Subcutaneous abdominal adipose tissue (tissue), 5 donors: ENCODE data around the gene PPM1F.
"Not testable (repeated sequence)": the region's sequence is repeated elsewhere in the genome, so short reads cannot be mapped to it uniquely, and the experiment has no call there.

Experiments used
- H3K27ac ChIP-seq: one replicate; pipeline ENCODE4 v1.7.0; 2013; ENCODE audit warnings: low read depth, mild to moderate bottlenecking, inconsistent platforms, low read length, moderate library complexity
- H3K27me3 ChIP-seq, 5 donors: one replicate each; pipeline ENCODE4 v1.7.0; 2013; ENCODE audit warnings: low read length in 5 of 5, inconsistent platforms in 1 of 5; ENCODE audit not compliant: control insufficient read depth in 5 of 5, insufficient read depth in 4 of 5
- H3K36me3 ChIP-seq, 5 donors: one replicate each; pipeline ENCODE4 v1.7.0; 2013; ENCODE audit warnings: low read length in 5 of 5; ENCODE audit not compliant: control insufficient read depth in 5 of 5, insufficient read depth in 5 of 5
- H3K4me1 ChIP-seq, 5 donors: one replicate each; pipeline ENCODE4 v1.7.0; 2013; ENCODE audit warnings: low read length in 5 of 5, mild to moderate bottlenecking in 3 of 5, moderate library complexity in 1 of 5; ENCODE audit not compliant: control insufficient read depth in 5 of 5, insufficient read depth in 5 of 5
- H3K4me3 ChIP-seq, 5 donors: one replicate each; pipeline ENCODE4 v1.7.0; 2013; ENCODE audit warnings: low read length in 5 of 5, low read depth in 1 of 5
- H3K9ac ChIP-seq, 5 donors: one replicate each; pipeline ENCODE4 v1.7.0; 2013; ENCODE audit warnings: low read length in 5 of 5, mild to moderate bottlenecking in 4 of 5, moderate library complexity in 3 of 5
- H3K9me3 ChIP-seq, 5 donors: one replicate each; pipeline ENCODE4 v1.7.0; 2013; ENCODE audit warnings: low read length in 5 of 5; ENCODE audit not compliant: control insufficient read depth in 5 of 5
- donor health status: healthy.
- donor health status: healthy.
- donor health status: healthy.
- donor health status: healthy.
- donor health status: healthy.

Gene PPM1F

DNA sequence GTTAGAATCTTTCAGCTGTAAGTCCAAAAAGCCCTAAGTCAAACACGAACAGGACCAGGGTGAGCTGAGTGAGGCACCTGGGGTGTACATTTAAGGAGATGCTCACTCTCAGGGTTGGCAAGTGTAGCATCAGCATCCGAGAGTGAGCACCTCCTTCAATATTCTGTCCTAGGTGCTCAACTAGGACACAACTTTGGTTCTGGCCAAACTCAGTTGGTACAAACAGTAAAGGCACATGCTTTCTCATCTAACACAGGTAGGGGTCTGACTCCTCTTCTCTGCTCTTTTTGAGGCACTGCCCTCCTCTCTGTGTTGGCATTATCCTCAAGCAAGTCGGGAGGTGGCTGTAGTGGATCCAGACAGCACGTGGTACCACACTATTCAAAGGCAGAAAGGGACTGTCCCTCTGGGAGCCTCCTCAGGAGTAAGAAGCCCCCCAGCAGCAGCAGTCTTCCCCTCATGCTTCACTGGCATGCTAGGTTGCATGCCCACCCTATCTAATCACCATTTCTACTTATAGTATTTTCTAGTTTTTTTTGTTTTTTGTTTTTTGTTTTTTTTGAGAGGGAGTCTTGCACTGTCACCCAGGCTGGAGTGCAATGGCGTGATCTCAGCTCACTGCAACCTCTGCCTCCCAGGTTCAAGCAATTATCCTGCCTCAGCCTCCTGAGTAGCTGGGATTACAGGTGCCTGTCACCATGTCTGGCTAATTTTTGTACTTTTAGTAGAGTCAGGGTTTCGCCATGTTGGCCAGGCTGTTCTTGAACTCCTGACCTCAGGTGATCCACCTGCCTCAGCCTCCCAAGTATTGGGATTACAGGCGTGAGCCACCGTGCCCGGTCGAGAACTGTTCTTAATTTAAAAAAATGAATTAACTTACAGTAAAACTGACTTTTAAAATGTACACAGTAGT is 70.6 kb downstream of the PPM1F start:
- Histone ChIP-seq H3K9ac (no peak overlapping the region), H3K36me3 (no peaks in the 10 kb centered on the region), H3K4me3 (no peak overlapping the region), H3K27me3 (no peaks in the 10 kb centered on the region), H3K4me1 (no peaks in the 10 kb centered on the region), H3K9me3 (no peaks in the 10 kb centered on the region), H3K27ac (no peak overlapping the region)

DNA sequence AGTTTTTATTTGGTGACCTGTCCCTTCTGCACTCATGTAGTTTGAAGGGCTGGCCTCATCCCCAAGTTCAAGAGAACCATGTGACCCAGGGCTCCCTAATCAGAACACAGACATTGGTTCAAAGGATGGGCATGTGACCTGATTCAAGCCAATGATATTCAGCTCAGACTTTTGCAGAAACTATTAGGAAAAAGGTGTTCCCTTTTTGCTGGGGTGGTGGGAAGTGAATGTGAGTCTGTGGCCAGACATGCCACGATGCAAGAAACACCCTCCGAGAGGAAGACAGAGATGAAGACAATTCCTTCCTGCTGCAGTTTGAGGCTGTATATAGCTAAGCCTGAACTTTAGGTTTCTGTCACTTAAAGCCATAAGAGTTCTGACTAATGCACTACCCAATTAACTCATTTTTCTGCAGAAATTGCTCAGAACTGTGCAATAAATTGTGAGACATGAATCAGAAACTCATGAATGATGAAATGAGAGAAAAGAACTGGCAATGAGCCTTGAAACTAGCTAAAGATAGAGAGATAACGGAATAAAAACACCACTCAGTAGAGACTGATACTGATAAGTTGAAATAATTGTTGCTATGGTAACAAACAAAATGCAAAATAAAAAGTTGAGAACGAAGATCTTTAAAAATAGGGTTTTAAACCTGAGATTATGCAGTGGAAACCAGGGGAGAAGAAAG is 76.0 kb downstream of the PPM1F start:
- H3K9me3 ChIP-seq, result no peaks in the 10 kb centered on the region
- peaks cover 0 to 7% (median 3%) of the 10 kb centered on the region in 5 donors for H3K4me1 ChIP-seq
- no peak overlapping the region for H3K27ac ChIP-seq
- no peak overlapping the region for H3K4me3 ChIP-seq
- no peaks in the 10 kb centered on the region for H3K36me3 ChIP-seq
- H3K27me3 ChIP-seq, result no peaks in the 10 kb centered on the region
- no peak overlapping the region for H3K9ac ChIP-seq

DNA sequence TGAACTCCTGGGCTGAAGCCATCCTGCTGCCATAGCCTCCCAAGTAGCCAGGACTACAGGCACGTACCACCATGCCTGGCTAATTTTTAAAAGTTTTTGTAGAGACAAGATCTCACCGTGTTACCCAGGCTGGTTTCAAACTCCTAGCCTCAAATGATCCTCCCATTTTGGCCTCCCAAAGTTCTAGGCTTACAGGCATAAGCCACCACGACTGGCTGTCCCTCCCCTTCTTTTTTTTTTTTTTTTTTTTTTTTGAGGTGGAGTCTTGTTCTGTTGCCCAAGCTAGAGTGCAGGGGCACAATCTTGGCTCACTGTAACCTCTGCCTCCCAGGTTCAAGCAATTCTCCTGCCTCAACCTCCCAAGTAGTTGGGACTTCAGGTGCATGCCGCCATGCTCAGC is 77.7 kb downstream of the PPM1F start:
- not testable (repeated sequence) for H3K27me3 ChIP-seq, H3K9me3 ChIP-seq, H3K4me1 ChIP-seq, H3K4me3 ChIP-seq, H3K36me3 ChIP-seq, H3K9ac ChIP-seq, H3K27ac ChIP-seq

DNA sequence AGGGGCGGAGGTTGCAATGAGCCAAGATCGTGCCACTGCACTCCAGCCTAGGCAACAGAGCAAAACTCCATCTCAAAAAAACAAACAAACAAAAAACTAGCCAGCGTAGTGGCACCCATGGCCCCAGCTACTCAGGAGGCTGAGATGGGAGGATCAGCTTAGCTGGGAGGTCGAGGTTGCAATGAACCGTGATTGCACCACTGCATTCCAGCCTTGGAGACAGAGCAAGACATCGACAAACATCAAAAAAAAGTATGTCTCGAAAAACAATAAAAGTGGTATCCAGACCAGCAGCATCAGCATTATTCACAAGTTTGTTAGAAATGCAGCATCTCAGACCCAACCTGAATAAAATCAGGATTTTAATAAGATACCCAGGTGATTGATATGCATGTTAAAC is 79.0 kb downstream of the PPM1F start:
- Histone ChIP-seq H3K9ac (no peak overlapping the region), H3K4me3 (no peak overlapping the region), H3K36me3 (no peaks in the 10 kb centered on the region), H3K27ac (no peak overlapping the region), H3K27me3 (no peaks in the 10 kb centered on the region), H3K4me1 (peaks cover 0 to 8% (median 6%) of the 10 kb centered on the region in 5 donors), H3K9me3 (no peaks in the 10 kb centered on the region)

- H3K36me3 ChIP-seq, H3K27me3 ChIP-seq, H3K9ac ChIP-seq, H3K9me3 ChIP-seq, H3K4me3 ChIP-seq, H3K27ac ChIP-seq: not testable (repeated sequence)
- H3K4me1 ChIP-seq, result peaks cover 0 to 17% (median 15%) of the 10 kb centered on the region in 5 donors
Measured at GRCh38 chr22:21872741-21873140, 79.9 kb downstream of the PPM1F start.
